Measurements from ENCODE around the gene COX8A.
A peak's percentile ranks its signal among the peaks of the same experiment; 100 is the strongest.

COX8A gene

GRCh38 chr11:63974259-63975143, at the start of gene COX8A:
COX8A (plus strand) TSS chr11:63974620; CDS start chr11:63974681, 61 bp downstream.
- in situ Hi-C loops (cut with HindIII; ENCODE audit: low sequenced_read_pairs), result no loop called here
- peak; percentile 100 for DNase-seq (ENCODE audit: low read depth, low spot score)
- H3K4me3 ChIP-seq (ENCODE audit: low read depth, low read length), result peak within 1 kb of the TSS; percentile 96
- peak; percentile 25 for TF ChIP-seq CTCF (IDR thresholded peaks at IDR 0.05; ENCODE audit: low read depth, low read length)

- no peak for DNase-seq (ENCODE audit: low read depth, low spot score)
- TF ChIP-seq CTCF (IDR thresholded peaks at IDR 0.05; ENCODE audit: low read depth, low read length), result no peak
- H3K4me3 ChIP-seq (ENCODE audit: low read depth, low read length), result no peak overlapping the region
- in situ Hi-C loops (cut with HindIII; ENCODE audit: low sequenced_read_pairs), result no loop called here
These were observed 44.8 kb upstream of the COX8A start for GRCh38 chr11:63929616-63930015.

GRCh38 chr11:63931045-63931444, 43.4 kb upstream of the COX8A start:
- no peak for DNase-seq (ENCODE audit: low read depth, low spot score)
- H3K4me3 ChIP-seq (ENCODE audit: low read depth, low read length), result no peak overlapping the region
- TF ChIP-seq CTCF (IDR thresholded peaks at IDR 0.05; ENCODE audit: low read depth, low read length), result no peak
- in situ Hi-C loops (cut with HindIII; ENCODE audit: low sequenced_read_pairs), result no loop called here

- TF ChIP-seq CTCF (IDR thresholded peaks at IDR 0.05; ENCODE audit: low read depth, low read length), result no peak
- in situ Hi-C loops (cut with HindIII; ENCODE audit: low sequenced_read_pairs), result no loop called here
- H3K4me3 ChIP-seq (ENCODE audit: low read depth, low read length), result no peak overlapping the region
- no peak for DNase-seq (ENCODE audit: low read depth, low spot score)
These were observed 42.5 kb upstream of the COX8A start for GRCh38 chr11:63931876-63932275.

- DNase-seq (ENCODE audit: low read depth, low spot score), result no peak
- in situ Hi-C loops (cut with HindIII; ENCODE audit: low sequenced_read_pairs), result no loop called here
- TF ChIP-seq CTCF (IDR thresholded peaks at IDR 0.05; ENCODE audit: low read depth, low read length), result no peak
- no peak overlapping the region for H3K4me3 ChIP-seq (ENCODE audit: low read depth, low read length)
These were observed 41.0 kb upstream of the COX8A start for GRCh38 chr11:63933459-63933858.

GRCh38 chr11:63937713-63938478, 36.5 kb upstream of the COX8A start:
- in situ Hi-C loops (cut with HindIII; ENCODE audit: low sequenced_read_pairs), result no loop called here

More at GRCh38 chr11:63937713-63938478, 36.5 kb upstream of the COX8A start:
- no peak for DNase-seq (ENCODE audit: low read depth, low spot score)
- H3K4me3 ChIP-seq (ENCODE audit: low read depth, low read length), result peak overlapping the region; percentile 41
- TF ChIP-seq CTCF (IDR thresholded peaks at IDR 0.05; ENCODE audit: low read depth, low read length), result no peak

Measured in astrocyte of the spinal cord (primary cell).